Upper lobe of left lung (tissue), 6 donors: ENCODE data around the gene ADPRS. TPM values are rescaled to one million over a fixed set of nuclear protein-coding genes. Genes with fewer than 3 reads are reported as not detected.

Experiments used
- ATAC-seq, 2 donors: fragments of 200-7000 bp; cut with Tn5 transposase; one replicate each; pipeline ENCODE4 v1.9.1; 2022; ENCODE audit warnings: mild to moderate bottlenecking in 2 of 2, moderate library complexity in 2 of 2; ENCODE audit not compliant: low FRiP score in 2 of 2
- DNase-seq, 2 donors: peaks; one replicate each; pipeline ENCODE4 v3.0.0-alpha.2; 2019 to 2020
- H3K27ac ChIP-seq, 4 donors: fragments of 200-600 bp; sonication (generic); one replicate each; pipeline ENCODE4 v1.5.1; 2016 to 2019
- H3K27me3 ChIP-seq, 4 donors: fragments of 200-600 bp; sonication (generic); one replicate each; pipeline ENCODE4 v1.5.1; 2017 to 2019
- H3K36me3 ChIP-seq, 4 donors: fragments of 200-600 bp; sonication (generic); one replicate each; pipeline ENCODE4 v1.5.1; 2016 to 2019
- H3K4me1 ChIP-seq, 4 donors: fragments of 200-600 bp; sonication (generic); one replicate each; pipeline ENCODE4 v1.5.1; 2018 to 2019
- H3K4me3 ChIP-seq, 4 donors: fragments of 200-600 bp; sonication (generic); one replicate each; pipeline ENCODE4 v1.5.1; 2017 to 2019; ENCODE audit warnings: mild to moderate bottlenecking in 2 of 4, moderate library complexity in 1 of 4
- H3K9me3 ChIP-seq, 4 donors: fragments of 200-600 bp; sonication (generic); one replicate each; pipeline ENCODE4 v1.5.1; 2018 to 2019
- EP300 ChIP-seq, 4 donors: sonication (generic); formaldehyde crosslinking; IDR thresholded peaks; one replicate each; pipeline ENCODE4 v1.5.1; 2017; ENCODE audit warnings: antibody characterized with exemption in 4 of 4, control low read depth in 2 of 4
- POLR2A ChIP-seq, 4 donors: fragments of 450-650 bp; IDR thresholded peaks; one replicate each; pipeline ENCODE4 v1.5.1; 2016 to 2017; ENCODE audit warnings: antibody characterized with exemption in 4 of 4, mild to moderate bottlenecking in 2 of 4
- POLR2AphosphoS5 ChIP-seq, 2 donors: sonication (generic); formaldehyde crosslinking; IDR thresholded peaks; one replicate each; pipeline ENCODE4 v1.5.1; 2017; ENCODE audit warnings: antibody characterized with exemption in 2 of 2
- WGBS, 2 donors: methylation state at CpG; one replicate each; pipeline ENCODE4 v1.1.5; 2017 to 2018; 5-methylcytosine and 5-hydroxymethylcytosine counted together
- total RNA-seq, 6 donors: library from RNA; depleted of rRNA in 4 of 6; stranded (reverse); fragments of >200 nt in 4 of 6; gene quantifications; one replicate each; pipeline versions ENCODE4 v1.1.0 to v1.2.1, GENCODE V29; 2016 to 2021
- TF ChIP-seq, protein P1 (sequence below), 6 experiments: fragments of 450-650 bp in 4 of 6; fragments of 200-600 bp in 2 of 6; sonication (generic) in 2 of 6; IDR thresholded peaks; one replicate each; pipeline ENCODE4 v1.5.1; 2016 to 2019; ENCODE audit warnings: antibody characterized with exemption in 6 of 6
- donor health status: DM: no; HTN: no; CAD: no; lungs with moderate emphysema.
- donor health status: DM: no; HTN: yes; CAD: no; lungs with severe emphysema.

Gene ADPRS
- total RNA-seq, 6 donors from 2014 or later = 29.3 to 60.0 (median 45.8) TPM

- peaks cover 6 to 26% (median 10%) of the 10 kb centered on the region in 4 donors for H3K4me1 ChIP-seq
- WGBS, 2 donors = 85 to 87% methylated on average over 6 to 11 of the region's 11 CpGs
- ATAC-seq = no peak
- no peak overlapping the region for H3K27ac ChIP-seq
- DNase-seq = no peak
- H3K4me3 ChIP-seq = no peak overlapping the region
- H3K27me3 ChIP-seq = peaks cover 0 to 12% (median 2%) of the 10 kb centered on the region in 4 donors
- no peaks in the 10 kb centered on the region for H3K36me3 ChIP-seq
- H3K9me3 ChIP-seq = no peaks in the 10 kb centered on the region
- no peak for TF ChIP-seq POLR2A (IDR thresholded peaks at IDR 0.05)
- no peak for TF ChIP-seq POLR2AphosphoS5 (IDR thresholded peaks at IDR 0.05)
- TF ChIP-seq, protein P1, sequence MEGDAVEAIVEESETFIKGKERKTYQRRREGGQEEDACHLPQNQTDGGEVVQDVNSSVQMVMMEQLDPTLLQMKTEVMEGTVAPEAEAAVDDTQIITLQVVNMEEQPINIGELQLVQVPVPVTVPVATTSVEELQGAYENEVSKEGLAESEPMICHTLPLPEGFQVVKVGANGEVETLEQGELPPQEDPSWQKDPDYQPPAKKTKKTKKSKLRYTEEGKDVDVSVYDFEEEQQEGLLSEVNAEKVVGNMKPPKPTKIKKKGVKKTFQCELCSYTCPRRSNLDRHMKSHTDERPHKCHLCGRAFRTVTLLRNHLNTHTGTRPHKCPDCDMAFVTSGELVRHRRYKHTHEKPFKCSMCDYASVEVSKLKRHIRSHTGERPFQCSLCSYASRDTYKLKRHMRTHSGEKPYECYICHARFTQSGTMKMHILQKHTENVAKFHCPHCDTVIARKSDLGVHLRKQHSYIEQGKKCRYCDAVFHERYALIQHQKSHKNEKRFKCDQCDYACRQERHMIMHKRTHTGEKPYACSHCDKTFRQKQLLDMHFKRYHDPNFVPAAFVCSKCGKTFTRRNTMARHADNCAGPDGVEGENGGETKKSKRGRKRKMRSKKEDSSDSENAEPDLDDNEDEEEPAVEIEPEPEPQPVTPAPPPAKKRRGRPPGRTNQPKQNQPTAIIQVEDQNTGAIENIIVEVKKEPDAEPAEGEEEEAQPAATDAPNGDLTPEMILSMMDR (IDR thresholded peaks at IDR 0.05) = no peak
- TF ChIP-seq EP300 (IDR thresholded peaks at IDR 0.05) = no peak
Observed at GRCh38 chr1:36128126-36128904, 39.6 kb downstream of the ADPRS start.

- H3K36me3 ChIP-seq = no peaks in the 10 kb centered on the region
- ATAC-seq (no peak), DNase-seq (no peak)
- TF ChIP-seq, protein P1 (IDR thresholded peaks at IDR 0.05) = no peak
- TF ChIP-seq EP300 (IDR thresholded peaks at IDR 0.05) (no peak), POLR2A (IDR thresholded peaks at IDR 0.05) (no peak), POLR2AphosphoS5 (IDR thresholded peaks at IDR 0.05) (no peak)
- peaks cover 0 to 12% (median 2%) of the 10 kb centered on the region in 4 donors for H3K27me3 ChIP-seq
- no peak overlapping the region for H3K27ac ChIP-seq
- no peak overlapping the region for H3K4me3 ChIP-seq
- H3K9me3 ChIP-seq = no peaks in the 10 kb centered on the region
- 88 to 98% methylated on average over 3 of the region's 3 CpGs for WGBS, 2 donors
- peaks cover 6 to 21% (median 10%) of the 10 kb centered on the region in 4 donors for H3K4me1 ChIP-seq
Observed at GRCh38 chr1:36128905-36129206, 40.2 kb downstream of the ADPRS start.

DNA sequence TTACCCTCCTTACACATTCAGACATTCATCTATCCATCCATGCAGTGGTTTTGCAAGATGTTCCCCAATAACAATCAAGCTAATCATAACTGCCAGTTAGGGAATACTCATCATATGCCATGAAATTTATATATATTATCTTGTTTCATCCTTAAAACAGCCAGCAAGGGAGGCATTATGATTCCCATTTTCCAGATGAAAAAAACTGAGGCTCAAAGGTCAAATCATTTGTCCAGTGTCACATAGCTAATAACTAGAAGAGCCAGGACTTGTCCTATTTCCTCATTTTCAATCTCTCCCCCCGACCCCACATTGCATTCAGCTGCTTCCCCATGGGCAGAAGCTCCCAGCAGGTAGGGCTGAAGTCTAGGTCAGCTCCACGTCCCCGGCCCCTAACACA, 43.3 kb downstream of the ADPRS start:
- H3K9me3 ChIP-seq = no peaks in the 10 kb centered on the region
- WGBS, 2 donors = 78 to 86% methylated on average over 3 of the region's 3 CpGs
- ATAC-seq (no peak), DNase-seq (no peak)
- no peaks in the 10 kb centered on the region for H3K27me3 ChIP-seq
- no peak overlapping the region for H3K4me3 ChIP-seq
- H3K27ac ChIP-seq = no peak overlapping the region
- H3K36me3 ChIP-seq = peaks cover 4 to 11% (median 7%) of the 10 kb centered on the region in 4 donors
- H3K4me1 ChIP-seq = peaks cover 18 to 26% (median 24%) of the 10 kb centered on the region in 4 donors
- TF ChIP-seq, protein P1 (IDR thresholded peaks at IDR 0.05) = no peak
- no peak for TF ChIP-seq POLR2A (IDR thresholded peaks at IDR 0.05)
- TF ChIP-seq POLR2AphosphoS5 (IDR thresholded peaks at IDR 0.05) = no peak
- TF ChIP-seq EP300 (IDR thresholded peaks at IDR 0.05) = no peak

DNA sequence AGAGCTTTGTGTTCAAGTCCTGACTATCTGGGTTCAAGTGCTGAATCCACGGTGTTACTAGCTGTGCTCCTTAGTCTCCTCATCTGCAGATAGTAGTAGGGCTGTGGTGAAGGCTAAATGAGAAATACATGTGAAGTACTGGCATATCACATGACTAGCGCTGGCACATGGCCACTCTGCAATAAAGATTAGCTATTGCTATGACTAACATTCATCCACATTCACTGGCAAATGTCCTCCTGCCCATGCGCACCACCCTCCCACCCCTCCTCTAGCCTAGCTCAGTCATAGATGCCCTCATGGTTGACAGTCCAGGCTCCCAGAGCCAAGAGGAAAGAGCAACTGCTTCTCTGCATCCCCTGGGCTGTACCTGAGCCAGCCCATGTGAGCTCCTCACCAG, 44.8 kb downstream of the ADPRS start:
- Histone ChIP-seq H3K27ac (no peak overlapping the region), H3K36me3 (peaks cover 5 to 25% (median 21%) of the 10 kb centered on the region in 4 donors), H3K27me3 (no peaks in the 10 kb centered on the region), H3K4me1 (peaks cover 18 to 29% (median 25%) of the 10 kb centered on the region in 4 donors), H3K9me3 (no peaks in the 10 kb centered on the region), H3K4me3 (no peak overlapping the region)
- WGBS, 2 donors = 73 to 81% methylated on average over 3 of the region's 3 CpGs
- ATAC-seq = peak; percentile 42 to 46
- no peak for DNase-seq
- TF ChIP-seq POLR2AphosphoS5 (IDR thresholded peaks at IDR 0.05) (no peak), POLR2A (IDR thresholded peaks at IDR 0.05) (no peak), EP300 (IDR thresholded peaks at IDR 0.05) (no peak)
- TF ChIP-seq, protein P1 (IDR thresholded peaks at IDR 0.05) = no peak

GRCh38 chr1:36134031-36134430, 45.3 kb downstream of the ADPRS start:
- Histone ChIP-seq H3K4me1 (peaks cover 18 to 29% (median 25%) of the 10 kb centered on the region in 4 donors), H3K27ac (no peak overlapping the region), H3K27me3 (no peaks in the 10 kb centered on the region), H3K9me3 (no peaks in the 10 kb centered on the region), H3K4me3 (no peak overlapping the region), H3K36me3 (peaks cover 5 to 31% (median 23%) of the 10 kb centered on the region in 4 donors)
- TF ChIP-seq POLR2AphosphoS5 (IDR thresholded peaks at IDR 0.05) (no peak), EP300 (IDR thresholded peaks at IDR 0.05) (no peak), POLR2A (IDR thresholded peaks at IDR 0.05) (no peak)
- ATAC-seq = no peak
- WGBS, 2 donors = 78 to 79% methylated on average over 5 to 6 of the region's 6 CpGs
- no peak for DNase-seq
